K562 (cell line): ENCODE data around the gene ZNF202. TPM values are rescaled to one million over a fixed set of nuclear protein-coding genes. Genes with fewer than 3 reads are reported as not detected.

Source experiments
- ATAC-seq: fragments of 200-7000 bp; cut with Tn5 transposase; 3 replicates; pipeline ENCODE4 v1.9.1; 2020; ENCODE audit warnings: moderate library complexity
- BruUV-seq: library from RNA; stranded (reverse); fragments of 400-500 nt; replicated peaks from 2 replicates; lab custom pipeline; 2021; lab: Mats Ljungman, UMichigan
- CTCF ChIA-PET: fragments of 300-600 bp; formaldehyde crosslinking; extraction: SDS; loops from one replicate; lab custom pipeline; 2021; ENCODE audit warnings: low intra/inter-chr PET ratio; lab: Yijun Ruan, JAX
- POLR2A ChIA-PET: fragments of 300-600, 350-650 bp; sonication (Branson Sonifier 250); formaldehyde crosslinking; extraction: SDS; loops from one replicate; lab custom pipeline; 2021; ENCODE audit warnings: antibody characterized with exemption, inconsistent platforms; lab: Yijun Ruan, JAX
- DNase-seq, 4 experiments: peaks; one replicate each; pipeline versions ENCODE4 v3.0.0 to v3.0.0-alpha.2; 2011 to 2018; ENCODE audit warnings: low spot score in 3 of 4, mixed read lengths in 3 of 4; ENCODE audit errors: extremely low read depth in 1 of 4
- FAIRE-seq: peaks from 2 replicates; lab custom pipeline; 2011; peaks lifted over from hg19 to GRCh38; lab: Jason Lieb, UNC
- H2AFZ ChIP-seq: 2 replicates; pipeline ENCODE4 v1.6.0; 2011; ENCODE audit warnings: low read depth, low read length, control low read depth, inconsistent platforms
- H3K27ac ChIP-seq: fragments of 200-600 bp; 3 replicates; pipeline ENCODE4 v1.8.0; 2011; ENCODE audit warnings: low read depth, mild to moderate bottlenecking, control low read depth, inconsistent platforms, low read length, moderate library complexity, mixed read lengths; ENCODE audit errors: extremely low read depth
- H3K27me3 ChIP-seq, 2 experiments: fragments of 300-600 bp in 1 of 2; 2 replicates in 1 of 2; 3 replicates in 1 of 2; pipeline versions ENCODE4 v1.6.0 to v1.8.0; 2011; ENCODE audit warnings: inconsistent platforms in 2 of 2, low read length in 2 of 2, mild to moderate bottlenecking in 1 of 2, mixed read lengths in 1 of 2, moderate library complexity in 1 of 2; ENCODE audit not compliant: control insufficient read depth in 2 of 2, insufficient read depth in 2 of 2
- H3K36me3 ChIP-seq: fragments of 300-600 bp; 3 replicates; pipeline ENCODE4 v1.8.0; 2011; ENCODE audit warnings: mild to moderate bottlenecking, low read length, inconsistent platforms; ENCODE audit not compliant: control insufficient read depth, insufficient read depth
- H3K4me1 ChIP-seq, 2 experiments: fragments of 200-600 bp in 1 of 2; replicated peaks in 1 of 2; 2 replicates in 1 of 2; 3 replicates in 1 of 2; pipeline versions ENCODE4 v1.5.1 to v1.8.0; 2011; ENCODE audit warnings: inconsistent platforms in 2 of 2, low read length in 2 of 2, mild to moderate bottlenecking in 1 of 2, mixed read lengths in 1 of 2, moderate library complexity in 1 of 2; ENCODE audit not compliant: control insufficient read depth in 2 of 2, insufficient read depth in 2 of 2
- H3K4me2 ChIP-seq: 2 replicates; pipeline ENCODE4 v1.6.1; 2011; ENCODE audit warnings: low read length, control low read depth, inconsistent platforms, mixed read lengths; ENCODE audit not compliant: insufficient read depth
- H3K4me3 ChIP-seq: fragments of 200-600 bp; sonication (generic), shearing (Covaris generic); 2 replicates; pipeline ENCODE4 v1.5.1; 2016; ENCODE audit warnings: control low read depth, inconsistent platforms
- H3K79me2 ChIP-seq: fragments of 200-600 bp; 3 replicates; pipeline ENCODE4 v1.8.0; 2011; ENCODE audit warnings: low read length, inconsistent platforms; ENCODE audit not compliant: control insufficient read depth, insufficient read depth
- H3K9ac ChIP-seq, 2 experiments: 2 replicates each; pipeline versions ENCODE4 v1.6.0 to v1.6.1; 2011; ENCODE audit warnings: low read depth in 2 of 2, low read length in 2 of 2, control low read depth in 1 of 2, inconsistent platforms in 1 of 2, mild to moderate bottlenecking in 1 of 2, mixed read lengths in 1 of 2; ENCODE audit not compliant: insufficient read depth in 1 of 2
- H3K9me1 ChIP-seq: one replicate; pipeline ENCODE4 v1.6.0; 2011; ENCODE audit warnings: inconsistent platforms, mild to moderate bottlenecking, low read length, moderate library complexity; ENCODE audit not compliant: control insufficient read depth, insufficient read depth
- H3K9me3 ChIP-seq: replicated peaks from 2 replicates; pipeline ENCODE4 v1.5.1; 2011; ENCODE audit warnings: low read depth, low read length, inconsistent platforms; ENCODE audit not compliant: control insufficient read depth, insufficient read depth
- H4K20me1 ChIP-seq: replicated peaks from 2 replicates; pipeline ENCODE4 v1.6.1; 2011; ENCODE audit warnings: low read length, inconsistent platforms, mixed read lengths; ENCODE audit not compliant: control insufficient read depth, insufficient read depth
- FOSL1 ChIP-seq: fragments of 200-800 bp; sonication (Bioruptor generic); conservative IDR thresholded peaks from 2 replicates; pipeline ENCODE4 v1.6.1; 2016; ENCODE audit warnings: missing genetic modification characterization, missing compliant biosample characterization
- HDAC1 ChIP-seq, 2 experiments: fragments of 450-650 bp; IDR thresholded peaks; 2 replicates each; pipeline ENCODE4 v1.6.1; 2016 to 2017; ENCODE audit warnings: inconsistent platforms in 1 of 2, mild to moderate bottlenecking in 1 of 2, moderate library complexity in 1 of 2
- PRMT5 ChIP-seq: sonication (generic); formaldehyde crosslinking; IDR thresholded peaks from 2 replicates; pipeline ENCODE4 v1.5.0; 2020; ENCODE audit warnings: missing genetic modification reagents
- SP2 ChIP-seq: IDR thresholded peaks from 2 replicates; pipeline ENCODE4 v1.6.1; 2011; ENCODE audit warnings: mild to moderate bottlenecking, low read depth, low read length, moderate library complexity; ENCODE audit not compliant: poor library complexity, severe bottlenecking; ENCODE audit errors: extremely low read depth
- TAL1 ChIP-seq: fragments of 450-650 bp; IDR thresholded peaks from 2 replicates; pipeline ENCODE4 v1.6.1; 2016; ENCODE audit warnings: mild to moderate bottlenecking
- ZBTB7A ChIP-seq: IDR thresholded peaks from 2 replicates; pipeline ENCODE4 v1.6.1; 2011; ENCODE audit warnings: low read depth, mild to moderate bottlenecking, low read length, moderate library complexity, borderline replicate concordance; ENCODE audit not compliant: control insufficient read depth
- WGBS: fragments of 100-300 bp; shearing (Covaris generic); methylation state at CpG from one replicate; pipeline ENCODE4 v1.1.6; 2016; ENCODE audit warnings: low coverage, mixed read lengths; ENCODE audit not compliant: insufficient coverage; ENCODE audit errors: missing lambda C conversion rate; 5-methylcytosine and 5-hydroxymethylcytosine counted together
- in situ Hi-C: fragments of 300-500 bp; cut with MboI; formaldehyde crosslinking; loops from 4 replicates; pipeline ENCODE4 v1.15.0; 2018; ENCODE audit warnings: inconsistent platforms, mixed read lengths
- intact Hi-C: fragments of 100-400 bp; cut with micrococcal nuclease; formaldehyde crosslinking; loops from 2 replicates; pipeline ENCODE4 v1.14.2; 2022
- polyA plus RNA-seq, 8 experiments: library from polyadenylated mRNA; depleted of rRNA in 4 of 8; stranded (reverse) in 5 of 8; unstranded in 3 of 8; fragments of >200 nt; fragmentation: Nextera tagmentation in 2 of 8; fragmentation: Illumina TruSeq in 1 of 8; extraction: Ambion mirVana in 2 of 8; extraction: Trizol in 1 of 8; gene quantifications; 2 replicates each; pipeline versions ENCODE4 v1.2.1 to v1.2.3, GENCODE V29; 2011 to 2014; ENCODE audit warnings: inconsistent platforms in 1 of 8, missing spikeins in 1 of 8
- total RNA-seq, 7 experiments: library from RNA; depleted of rRNA in 6 of 7; stranded (reverse); fragments of >200 nt in 6 of 7; fragmentation: Illumina TruSeq in 2 of 7; extraction: Trizol in 2 of 7; gene quantifications; 2 replicates each; pipeline versions ENCODE4 v1.2.1 to v1.2.3, GENCODE V29; 2011 to 2021; ENCODE audit warnings: low replicate concordance in 1 of 7
- TF ChIP-seq, protein P1 (sequence below): fragments of 250-450 bp; sonication (Bioruptor Pico); IDR thresholded peaks from 2 replicates; pipeline ENCODE4 v1.4.0; 2020
- TF ChIP-seq, protein P2 (sequence below): fragments of 250-450 bp; sonication (Bioruptor Pico); IDR thresholded peaks from 2 replicates; pipeline ENCODE4 v1.8.0; 2022; ENCODE audit warnings: inconsistent platforms
- TF ChIP-seq, protein P3 (sequence below): IDR thresholded peaks from 2 replicates; pipeline ENCODE4 v1.6.1; 2011; ENCODE audit warnings: borderline replicate concordance, low read depth, mild to moderate bottlenecking, moderate library complexity, low read length; ENCODE audit not compliant: insufficient read depth, poor library complexity, severe bottlenecking

Gene ZNF202
- total and polyA plus RNA-seq, 9 of the 15 experiments (the other 6 are each of a cell fraction or from before 2014, with no cell fraction given) = 2.3 to 18.7 (median 12.7) TPM

DNA sequence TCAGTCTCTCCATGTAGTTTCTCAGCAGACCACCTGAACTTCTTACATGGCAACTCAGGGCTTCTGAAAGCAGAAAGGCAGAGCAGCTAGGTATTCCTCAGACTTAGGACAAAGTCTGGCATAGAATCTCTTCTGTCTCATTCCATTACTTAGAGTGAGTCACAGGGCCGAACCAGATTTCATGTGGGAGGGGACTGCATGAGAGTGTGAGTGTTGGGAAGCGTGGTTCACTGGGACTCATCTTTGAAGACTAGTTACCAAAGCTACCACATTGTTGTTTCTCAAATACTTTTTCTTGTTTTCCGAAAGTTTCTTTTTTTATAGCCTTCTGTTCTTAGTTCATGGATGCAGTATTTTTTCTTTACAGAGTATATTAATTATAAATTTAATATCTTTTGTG lies 51.0 kb downstream of the ZNF202 start:
- no peaks in the 10 kb centered on the region for H3K36me3 ChIP-seq
- no TSS peak for BruUV-seq
- ATAC-seq = no peak
- no peaks in the 10 kb centered on the region for H3K4me1 ChIP-seq
- no peaks in the 10 kb centered on the region for H3K9me3 ChIP-seq
- DNase-seq = no peak
- H3K9ac ChIP-seq = no peak overlapping the region
- no peak overlapping the region for H3K4me2 ChIP-seq
- no peaks in the 10 kb centered on the region for H4K20me1 ChIP-seq
- in situ Hi-C loops = no loop called here
- no peak overlapping the region for H3K4me3 ChIP-seq
- H2AFZ ChIP-seq = no peak overlapping the region
- no peak overlapping the region for H3K27ac ChIP-seq
- peaks cover 0 to 4% of the 10 kb centered on the region in 2 experiments; a peak in 1 of 5 replicates for H3K27me3 ChIP-seq
- 0% methylated on average over 3 of the region's 3 CpGs for WGBS
- no peak for FAIRE-seq
- no peaks in the 10 kb centered on the region for H3K79me2 ChIP-seq
- no peaks in the 10 kb centered on the region for H3K9me1 ChIP-seq
- ChIA-PET CTCF (no interaction called here), POLR2A (no interaction called here)
- intact Hi-C loops = no loop called here
- TF ChIP-seq SP2 (no peak), ZBTB7A (no peak), HDAC1 (IDR thresholded peaks at IDR 0.05) (no peak), TAL1 (no peak), PRMT5 (CRISPR knock-in tag) (no peak), FOSL1 (no peak)
- TF ChIP-seq, protein P1, sequence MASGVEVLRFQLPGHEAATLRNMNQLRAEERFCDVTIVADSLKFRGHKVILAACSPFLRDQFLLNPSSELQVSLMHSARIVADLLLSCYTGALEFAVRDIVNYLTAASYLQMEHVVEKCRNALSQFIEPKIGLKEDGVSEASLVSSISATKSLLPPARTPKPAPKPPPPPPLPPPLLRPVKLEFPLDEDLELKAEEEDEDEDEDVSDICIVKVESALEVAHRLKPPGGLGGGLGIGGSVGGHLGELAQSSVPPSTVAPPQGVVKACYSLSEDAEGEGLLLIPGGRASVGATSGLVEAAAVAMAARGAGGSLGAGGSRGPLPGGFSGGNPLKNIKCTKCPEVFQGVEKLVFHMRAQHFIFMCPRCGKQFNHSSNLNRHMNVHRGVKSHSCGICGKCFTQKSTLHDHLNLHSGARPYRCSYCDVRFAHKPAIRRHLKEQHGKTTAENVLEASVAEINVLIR (CRISPR knock-in tag) = no peak
- TF ChIP-seq, protein P2, sequence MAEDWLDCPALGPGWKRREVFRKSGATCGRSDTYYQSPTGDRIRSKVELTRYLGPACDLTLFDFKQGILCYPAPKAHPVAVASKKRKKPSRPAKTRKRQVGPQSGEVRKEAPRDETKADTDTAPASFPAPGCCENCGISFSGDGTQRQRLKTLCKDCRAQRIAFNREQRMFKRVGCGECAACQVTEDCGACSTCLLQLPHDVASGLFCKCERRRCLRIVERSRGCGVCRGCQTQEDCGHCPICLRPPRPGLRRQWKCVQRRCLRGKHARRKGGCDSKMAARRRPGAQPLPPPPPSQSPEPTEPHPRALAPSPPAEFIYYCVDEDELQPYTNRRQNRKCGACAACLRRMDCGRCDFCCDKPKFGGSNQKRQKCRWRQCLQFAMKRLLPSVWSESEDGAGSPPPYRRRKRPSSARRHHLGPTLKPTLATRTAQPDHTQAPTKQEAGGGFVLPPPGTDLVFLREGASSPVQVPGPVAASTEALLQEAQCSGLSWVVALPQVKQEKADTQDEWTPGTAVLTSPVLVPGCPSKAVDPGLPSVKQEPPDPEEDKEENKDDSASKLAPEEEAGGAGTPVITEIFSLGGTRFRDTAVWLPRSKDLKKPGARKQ = no peak
- TF ChIP-seq, protein P3, sequence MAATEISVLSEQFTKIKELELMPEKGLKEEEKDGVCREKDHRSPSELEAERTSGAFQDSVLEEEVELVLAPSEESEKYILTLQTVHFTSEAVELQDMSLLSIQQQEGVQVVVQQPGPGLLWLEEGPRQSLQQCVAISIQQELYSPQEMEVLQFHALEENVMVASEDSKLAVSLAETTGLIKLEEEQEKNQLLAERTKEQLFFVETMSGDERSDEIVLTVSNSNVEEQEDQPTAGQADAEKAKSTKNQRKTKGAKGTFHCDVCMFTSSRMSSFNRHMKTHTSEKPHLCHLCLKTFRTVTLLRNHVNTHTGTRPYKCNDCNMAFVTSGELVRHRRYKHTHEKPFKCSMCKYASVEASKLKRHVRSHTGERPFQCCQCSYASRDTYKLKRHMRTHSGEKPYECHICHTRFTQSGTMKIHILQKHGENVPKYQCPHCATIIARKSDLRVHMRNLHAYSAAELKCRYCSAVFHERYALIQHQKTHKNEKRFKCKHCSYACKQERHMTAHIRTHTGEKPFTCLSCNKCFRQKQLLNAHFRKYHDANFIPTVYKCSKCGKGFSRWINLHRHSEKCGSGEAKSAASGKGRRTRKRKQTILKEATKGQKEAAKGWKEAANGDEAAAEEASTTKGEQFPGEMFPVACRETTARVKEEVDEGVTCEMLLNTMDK = no peak
